ENCODE measurements around the gene WDR77.

DNA sequence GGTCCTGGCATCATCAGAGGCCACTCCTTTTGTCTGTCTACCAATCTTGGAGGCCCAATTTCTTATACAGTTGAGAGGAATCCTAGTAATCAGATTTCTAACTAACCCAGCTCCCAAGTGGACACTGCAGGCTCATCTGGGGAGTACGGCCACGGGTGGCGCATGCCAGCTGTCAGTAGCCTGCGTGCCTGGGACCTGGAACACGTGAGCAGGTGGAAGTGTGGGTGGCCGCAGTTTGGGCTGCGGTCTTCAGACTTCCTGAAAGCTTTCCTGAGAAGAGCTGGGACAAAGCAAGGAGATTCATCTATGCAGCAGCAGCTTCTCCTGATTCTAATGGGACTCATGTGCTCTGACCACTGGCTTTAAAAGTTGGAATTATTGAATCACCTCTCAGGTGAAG is 42.0 kb upstream of the WDR77 start:
- TF ChIP-seq POLR2AphosphoS5 (IDR thresholded peaks at IDR 0.05; ENCODE audit: low read depth, low read length), result no peak
- TF ChIP-seq POLR2A (IDR thresholded peaks at IDR 0.05; ENCODE audit: low read depth, low read length), result no peak
